Subcutaneous adipose tissue (tissue), 4 donors: Measurements from ENCODE around the gene RASD1. TPM values are rescaled to one million over a fixed set of nuclear protein-coding genes. Genes with fewer than 3 reads are reported as not detected.

ENCODE experiments used
- total RNA-seq, 4 donors: library from RNA; depleted of rRNA; stranded (reverse); fragments of >200 nt; gene quantifications; one replicate each; pipeline ENCODE4 v1.1.0, GENCODE V29; 2016
- TF ChIP-seq, protein P1 (sequence below): fragments of 450-650 bp; IDR thresholded peaks from one replicate; pipeline ENCODE4 v1.5.1; 2016; ENCODE audit warnings: low read depth, mild to moderate bottlenecking, control low read depth, antibody characterized with exemption, moderate library complexity

The RASD1 gene
- total RNA-seq, 4 donors from 2014 or later = 140 to 294 (median 198) TPM

DNA sequence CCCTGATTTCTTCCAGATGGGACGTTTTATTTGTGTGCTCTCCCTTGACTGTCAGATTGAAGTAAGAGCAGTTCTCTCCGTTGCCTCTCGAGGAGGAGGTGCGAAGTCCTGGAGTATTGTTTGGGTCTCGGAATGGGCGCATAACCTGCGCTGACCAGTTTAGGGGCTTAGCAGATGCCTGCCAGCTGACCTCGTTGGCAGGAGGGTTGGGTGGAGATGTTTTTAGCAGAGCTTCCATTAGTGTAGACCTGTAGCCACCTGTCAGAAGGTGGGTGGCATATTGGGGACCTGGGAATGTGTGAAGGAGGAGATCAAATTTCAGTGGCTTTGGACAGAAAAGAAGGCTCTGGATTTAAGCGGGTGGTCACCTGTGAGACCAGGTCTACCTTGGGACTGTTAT, 3.6 kb downstream of the RASD1 start:
- TF ChIP-seq, protein P1, sequence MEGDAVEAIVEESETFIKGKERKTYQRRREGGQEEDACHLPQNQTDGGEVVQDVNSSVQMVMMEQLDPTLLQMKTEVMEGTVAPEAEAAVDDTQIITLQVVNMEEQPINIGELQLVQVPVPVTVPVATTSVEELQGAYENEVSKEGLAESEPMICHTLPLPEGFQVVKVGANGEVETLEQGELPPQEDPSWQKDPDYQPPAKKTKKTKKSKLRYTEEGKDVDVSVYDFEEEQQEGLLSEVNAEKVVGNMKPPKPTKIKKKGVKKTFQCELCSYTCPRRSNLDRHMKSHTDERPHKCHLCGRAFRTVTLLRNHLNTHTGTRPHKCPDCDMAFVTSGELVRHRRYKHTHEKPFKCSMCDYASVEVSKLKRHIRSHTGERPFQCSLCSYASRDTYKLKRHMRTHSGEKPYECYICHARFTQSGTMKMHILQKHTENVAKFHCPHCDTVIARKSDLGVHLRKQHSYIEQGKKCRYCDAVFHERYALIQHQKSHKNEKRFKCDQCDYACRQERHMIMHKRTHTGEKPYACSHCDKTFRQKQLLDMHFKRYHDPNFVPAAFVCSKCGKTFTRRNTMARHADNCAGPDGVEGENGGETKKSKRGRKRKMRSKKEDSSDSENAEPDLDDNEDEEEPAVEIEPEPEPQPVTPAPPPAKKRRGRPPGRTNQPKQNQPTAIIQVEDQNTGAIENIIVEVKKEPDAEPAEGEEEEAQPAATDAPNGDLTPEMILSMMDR = no peak

DNA sequence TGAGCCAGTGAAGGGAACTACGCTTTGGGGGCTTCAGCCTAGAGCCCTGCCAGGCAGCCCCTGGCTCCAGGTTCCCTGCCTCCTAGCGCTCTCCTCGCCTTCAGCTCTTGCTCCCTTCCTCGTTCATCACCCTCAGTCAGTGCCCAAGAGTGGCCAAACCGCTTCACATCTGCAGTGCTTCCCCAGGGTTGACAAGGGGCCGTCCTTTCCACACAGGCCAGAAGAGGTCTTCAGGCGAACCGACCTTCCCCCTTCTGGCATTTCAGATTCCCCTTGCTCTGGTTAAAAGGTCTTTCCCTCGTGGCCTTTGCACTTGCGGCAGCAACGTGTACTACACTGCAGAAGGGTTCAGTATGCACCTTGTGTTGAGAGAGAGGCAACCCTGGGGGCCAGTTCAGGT, 4.1 kb downstream of the RASD1 start:
- TF ChIP-seq, protein P1 = no peak

GRCh38 chr17:17491546-17491988, 4.6 kb downstream of the RASD1 start:
- TF ChIP-seq, protein P1 = no peak

GRCh38 chr17:17491031-17491471, 5.1 kb downstream of the RASD1 start:
- TF ChIP-seq, protein P1 = no peak

- TF ChIP-seq, protein P1 = no peak
These were observed 8.2 kb downstream of the RASD1 start for GRCh38 chr17:17487998-17488397.

DNA sequence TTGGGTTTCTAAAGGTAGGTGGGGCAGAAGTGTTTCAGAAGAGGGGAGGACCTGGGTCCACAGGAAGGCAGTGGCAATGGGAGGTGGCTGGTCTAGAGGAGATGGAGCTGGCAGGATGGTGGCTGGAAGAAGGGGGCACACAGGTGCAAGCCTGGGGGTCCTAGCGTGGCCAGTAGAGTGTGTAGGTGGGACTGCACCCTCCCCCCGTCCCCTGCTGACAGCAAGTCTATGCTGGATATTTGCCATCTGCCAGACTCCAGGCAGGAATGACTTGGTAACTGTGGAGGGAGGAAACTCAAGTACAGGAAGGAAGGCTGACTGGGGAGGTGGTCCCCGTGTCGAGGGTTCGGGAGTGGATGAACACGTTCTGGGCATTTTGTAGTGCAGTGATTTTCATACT, 10.8 kb downstream of the RASD1 start:
- TF ChIP-seq, protein P1 = no peak

GRCh38 chr17:17484451-17484899, 11.7 kb downstream of the RASD1 start:
- TF ChIP-seq, protein P1 = no peak
